Lung microvascular endothelial cell (primary cell): ENCODE results near the gene SLC25A34. TPM values are rescaled to one million over a fixed set of nuclear protein-coding genes. Genes with fewer than 3 reads are reported as not detected.
"Not testable (repeated sequence)": the region's sequence is repeated elsewhere in the genome, so short reads cannot be mapped to it uniquely, and the experiment has no call there.

Source experiments
- DNase-seq, 2 donors: peaks; one replicate each; pipeline versions ENCODE4 v3.0.0 to v3.0.0-alpha.2; 2010; ENCODE audit warnings: low read depth in 2 of 2
- total RNA-seq: library from RNA; depleted of rRNA; stranded (reverse); fragments of >200 nt; gene quantifications from 2 replicates; pipeline ENCODE4 v1.2.1, GENCODE V29; 2014

Gene SLC25A34
- total RNA-seq = 0.22 and 0.60 TPM in 2 replicates

DNA sequence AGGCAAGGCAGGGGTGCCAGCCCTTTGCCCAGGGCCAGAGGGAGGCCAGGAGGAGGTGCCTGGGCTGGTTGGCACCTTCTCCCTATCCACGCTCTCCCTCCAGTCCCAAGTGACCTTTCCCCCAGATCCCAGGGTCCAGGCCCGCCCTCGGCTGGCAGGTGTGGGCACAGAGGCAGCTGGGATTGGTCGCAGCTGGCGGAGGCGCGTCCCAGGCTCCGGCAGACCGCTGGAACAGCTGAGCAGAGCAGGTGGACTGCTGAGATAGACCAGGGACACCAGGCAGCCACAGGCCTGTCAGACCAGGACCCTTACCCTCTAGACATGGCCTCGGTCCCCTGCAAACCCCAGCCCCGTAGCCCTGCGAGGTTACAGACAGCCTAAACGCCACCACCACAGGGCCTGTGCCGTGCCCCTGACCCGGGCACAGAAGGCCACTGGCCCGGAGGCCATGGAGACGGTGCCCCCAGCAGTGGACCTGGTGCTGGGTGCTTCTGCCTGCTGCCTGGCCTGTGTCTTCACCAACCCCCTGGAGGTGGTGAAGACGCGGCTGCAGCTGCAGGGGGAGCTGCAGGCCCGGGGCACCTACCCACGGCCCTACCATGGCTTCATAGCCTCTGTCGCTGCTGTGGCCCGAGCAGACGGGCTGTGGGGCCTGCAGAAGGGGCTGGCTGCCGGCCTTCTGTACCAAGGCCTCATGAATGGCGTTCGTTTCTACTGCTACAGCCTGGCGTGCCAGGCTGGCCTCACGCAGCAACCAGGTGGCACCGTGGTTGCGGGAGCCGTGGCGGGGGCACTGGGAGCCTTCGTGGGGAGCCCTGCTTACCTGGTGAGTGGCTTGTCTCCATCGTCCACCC lies at the start of gene SLC25A34:
TSS of gene SLC25A34 (plus strand) at position 221 of the 854 bp plus-strand sequence. CDS start at position 449, 228 bp downstream.
- DNase-seq = no peak

DNA sequence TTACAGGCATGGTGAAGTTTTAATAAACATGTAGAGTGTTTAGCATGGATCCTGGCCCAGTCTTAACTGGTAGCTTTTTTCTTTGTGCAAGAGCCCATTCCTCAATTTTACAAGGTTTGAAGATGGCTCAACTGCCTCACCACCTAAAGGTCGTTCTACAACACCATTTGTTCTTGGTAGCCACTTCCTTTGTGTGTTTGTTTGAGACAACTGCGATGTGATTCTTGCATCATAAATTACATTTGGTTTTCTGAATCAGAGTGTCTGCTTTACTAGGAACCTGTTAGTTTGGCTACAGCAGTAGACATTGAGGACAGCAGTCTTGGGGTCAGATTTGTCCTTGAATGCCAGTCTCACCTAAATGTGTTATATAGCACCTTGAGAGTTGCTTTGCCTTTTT lies 48.6 kb upstream of the SLC25A34 start:
- no peak for DNase-seq

DNA sequence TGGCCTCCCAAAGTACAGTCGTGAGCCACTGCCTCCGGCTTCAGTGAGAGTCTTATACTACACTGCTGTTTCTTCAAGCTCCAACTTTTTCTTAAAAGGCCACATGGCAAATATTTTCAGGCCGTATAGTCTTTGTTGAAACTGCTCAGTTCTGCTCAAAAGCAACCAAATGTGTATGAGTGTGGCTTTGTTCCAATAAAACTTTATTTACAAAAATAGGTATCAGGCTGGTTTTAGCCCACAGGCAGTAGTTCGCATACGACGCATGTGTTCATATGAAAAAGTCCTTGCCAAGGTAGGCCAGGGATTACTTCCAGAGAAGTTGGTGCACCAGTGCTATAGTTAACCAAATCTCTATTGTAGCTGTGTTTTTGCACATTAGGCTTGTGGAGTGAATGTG lies 45.7 kb upstream of the SLC25A34 start:
- DNase-seq = no peak

DNA sequence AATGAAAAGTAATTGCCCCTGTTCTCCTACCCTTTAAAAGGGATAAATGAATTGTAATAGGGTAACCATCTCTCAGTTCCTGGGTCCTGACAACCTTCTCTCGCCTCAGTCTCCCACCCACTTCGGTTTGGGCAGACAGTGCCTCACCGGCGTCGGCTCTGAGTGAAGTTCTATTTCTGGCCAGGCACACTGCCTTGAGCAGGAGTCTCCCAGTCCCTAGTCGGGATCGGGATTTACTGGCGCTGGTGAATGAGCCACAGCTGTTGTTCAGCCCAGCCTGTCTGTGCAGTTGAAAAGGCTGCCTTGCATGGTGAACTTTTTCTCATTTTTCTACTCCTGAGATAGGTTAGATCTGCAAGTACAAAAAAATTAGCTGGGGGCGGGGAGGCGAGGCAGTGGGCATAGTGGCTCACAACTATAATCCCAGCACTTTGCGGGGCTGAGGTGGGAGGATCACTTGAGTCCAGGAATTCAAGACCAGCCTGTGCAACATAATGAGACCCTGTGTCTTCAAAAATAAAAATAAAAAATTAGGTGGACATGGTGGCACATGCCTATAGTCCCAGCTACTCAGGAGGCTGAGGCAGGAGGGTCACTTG lies 44.5 kb upstream of the SLC25A34 start:
- DNase-seq = no peak

DNA sequence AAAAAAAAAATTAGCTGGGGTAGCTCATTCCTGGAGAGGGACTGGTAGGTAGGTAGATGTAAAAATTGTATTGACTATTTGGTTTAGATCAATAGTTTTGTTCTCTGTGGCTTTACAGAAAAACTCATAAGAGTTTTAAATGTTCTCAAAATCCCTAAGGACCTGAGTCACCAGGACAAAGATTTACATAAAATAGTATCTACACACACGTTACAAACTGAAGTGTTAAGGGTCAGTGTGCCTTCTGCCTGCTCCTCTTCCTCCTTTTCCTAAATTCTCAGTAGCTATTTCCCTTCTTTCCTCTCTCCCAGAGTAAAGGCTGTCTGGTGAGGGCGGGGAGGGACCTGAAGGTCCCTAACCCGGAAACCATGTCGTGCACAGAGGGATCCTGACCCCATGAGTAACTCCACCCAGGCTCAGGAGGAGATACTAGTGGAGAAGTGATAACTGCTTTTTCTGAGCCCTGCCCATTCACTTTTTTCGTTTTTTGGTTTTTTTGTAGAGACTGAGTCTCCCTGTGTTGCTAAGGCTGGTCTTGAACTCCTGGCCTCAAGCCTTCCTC lies 43.9 kb upstream of the SLC25A34 start:
- peak; percentile 31 to 44 for DNase-seq

DNA sequence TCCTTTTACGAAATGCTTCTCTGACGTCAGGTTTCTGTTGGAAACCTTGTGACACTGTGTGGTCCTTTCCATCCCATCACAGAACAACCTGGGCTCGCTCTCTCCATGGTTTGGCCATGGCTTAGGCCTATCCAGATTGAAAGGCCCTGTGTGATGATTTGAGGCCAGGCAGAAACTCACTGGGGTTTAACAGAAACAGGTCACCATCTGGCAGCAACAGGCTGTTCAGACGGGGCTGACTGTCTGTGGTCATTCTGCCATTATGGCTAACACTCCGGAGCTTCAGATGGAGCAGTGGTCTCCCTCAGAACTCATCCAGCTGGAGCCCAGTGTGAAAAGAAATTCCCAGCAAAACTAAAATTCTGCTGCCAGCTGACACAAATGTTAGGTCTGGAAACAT lies 42.7 kb upstream of the SLC25A34 start:
- no peak for DNase-seq

DNA sequence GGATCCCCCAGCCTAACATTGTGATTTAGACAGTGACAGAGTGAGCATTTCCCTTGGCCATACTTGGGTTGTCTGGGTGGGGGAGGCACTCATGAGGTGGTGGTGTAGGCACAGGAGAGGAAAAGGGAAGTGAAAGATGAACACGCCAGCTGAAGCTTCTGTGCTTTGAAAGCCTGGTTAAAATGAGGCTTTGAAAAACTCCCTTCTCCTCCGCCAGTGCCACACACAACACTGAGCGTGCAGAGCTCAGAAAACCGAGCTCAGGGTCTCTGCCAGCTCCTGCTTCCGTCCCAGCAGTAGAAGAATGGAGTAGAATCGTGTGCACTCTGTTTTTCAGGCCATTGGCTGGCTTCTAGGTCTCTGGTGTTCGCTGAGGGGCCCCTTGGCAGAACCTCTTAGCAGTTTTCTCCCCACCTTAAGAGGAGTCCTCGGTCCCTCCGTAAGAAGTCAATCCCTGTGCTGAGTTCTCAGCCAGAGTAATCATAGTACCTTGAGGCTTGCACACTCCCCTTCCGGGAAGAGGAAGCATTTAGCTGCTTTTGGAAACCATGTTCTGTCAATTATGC lies 39.0 kb upstream of the SLC25A34 start:
- peak; percentile 20 to 24 for DNase-seq

DNA sequence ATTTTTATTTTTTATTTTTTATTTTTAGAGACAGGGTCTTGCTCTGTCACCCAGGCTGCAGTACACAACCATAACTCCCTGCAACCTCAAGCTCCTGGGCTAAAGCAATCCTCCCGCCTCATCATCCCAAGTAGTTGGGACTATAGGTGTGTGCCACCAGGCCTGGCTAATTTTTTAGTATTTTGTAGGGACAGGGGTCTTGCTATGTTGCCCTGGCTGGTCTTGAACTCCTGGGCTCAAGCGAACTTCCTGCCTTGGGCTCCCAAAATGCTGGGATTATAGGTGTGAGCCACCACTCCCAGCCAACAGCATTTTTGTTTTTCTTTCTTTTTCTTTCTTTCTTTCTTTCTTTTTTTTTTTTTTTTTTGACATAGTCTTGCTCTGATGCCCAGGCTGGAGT lies 37.9 kb upstream of the SLC25A34 start:
- no peak for DNase-seq

DNA sequence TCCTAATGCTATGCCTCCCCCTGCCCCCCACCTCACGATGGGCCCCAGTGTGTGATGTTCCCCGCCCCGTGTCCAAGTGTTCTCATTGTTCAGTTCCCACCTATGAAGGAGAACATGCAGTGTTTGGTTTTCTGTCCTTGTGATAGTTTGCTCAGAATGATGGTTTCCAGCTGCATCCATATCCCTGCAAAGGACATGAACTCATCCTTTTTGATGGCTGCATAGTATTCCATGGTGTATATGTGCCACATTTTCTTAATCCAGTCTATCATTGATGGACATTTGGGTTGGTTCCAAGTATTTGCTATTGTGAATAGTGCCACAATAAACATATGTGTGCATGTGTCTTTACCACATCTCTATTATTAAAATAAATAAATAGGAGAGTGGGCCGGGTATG lies 36.7 kb upstream of the SLC25A34 start:
- DNase-seq = not testable (repeated sequence)

DNA sequence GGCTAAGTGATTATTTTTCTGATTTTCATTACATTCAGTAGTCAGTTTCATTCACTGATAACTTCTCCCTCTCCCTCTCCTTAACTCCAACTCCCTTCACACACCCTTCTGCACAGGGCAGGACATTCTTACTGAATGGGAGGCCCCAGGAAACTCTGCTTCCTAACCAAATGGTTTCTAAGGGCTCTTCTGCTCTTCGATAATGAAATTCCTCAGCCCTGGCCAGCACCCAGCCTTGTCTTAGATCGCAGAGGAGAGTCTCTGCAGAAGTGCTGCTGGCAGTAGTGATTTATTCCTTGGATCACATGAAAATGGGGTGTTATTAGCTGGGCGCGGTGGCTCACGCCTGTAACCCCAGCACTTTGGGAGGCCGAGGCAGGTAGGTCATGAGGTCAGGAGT lies 35.5 kb upstream of the SLC25A34 start:
- DNase-seq = no peak

DNA sequence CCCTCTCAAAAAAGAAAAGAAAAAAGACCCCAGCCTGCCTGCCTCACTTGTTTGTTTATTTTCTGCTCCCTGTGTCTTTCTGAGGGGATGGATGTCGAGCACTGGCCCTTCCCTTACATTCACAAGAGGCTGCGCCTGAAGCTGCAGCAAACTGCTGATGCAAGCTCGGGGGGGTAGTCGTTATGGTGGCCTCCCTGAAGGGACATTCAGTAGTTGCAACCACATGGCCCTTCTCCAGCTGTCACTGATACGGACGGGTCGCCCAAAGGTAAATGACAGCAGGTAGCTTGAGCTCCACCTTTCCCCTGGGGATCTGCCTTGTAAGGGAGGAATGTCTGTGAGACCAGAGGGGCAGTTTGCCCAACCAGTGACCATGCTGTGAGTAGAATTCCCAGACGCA lies 34.3 kb upstream of the SLC25A34 start:
- DNase-seq = no peak

DNA sequence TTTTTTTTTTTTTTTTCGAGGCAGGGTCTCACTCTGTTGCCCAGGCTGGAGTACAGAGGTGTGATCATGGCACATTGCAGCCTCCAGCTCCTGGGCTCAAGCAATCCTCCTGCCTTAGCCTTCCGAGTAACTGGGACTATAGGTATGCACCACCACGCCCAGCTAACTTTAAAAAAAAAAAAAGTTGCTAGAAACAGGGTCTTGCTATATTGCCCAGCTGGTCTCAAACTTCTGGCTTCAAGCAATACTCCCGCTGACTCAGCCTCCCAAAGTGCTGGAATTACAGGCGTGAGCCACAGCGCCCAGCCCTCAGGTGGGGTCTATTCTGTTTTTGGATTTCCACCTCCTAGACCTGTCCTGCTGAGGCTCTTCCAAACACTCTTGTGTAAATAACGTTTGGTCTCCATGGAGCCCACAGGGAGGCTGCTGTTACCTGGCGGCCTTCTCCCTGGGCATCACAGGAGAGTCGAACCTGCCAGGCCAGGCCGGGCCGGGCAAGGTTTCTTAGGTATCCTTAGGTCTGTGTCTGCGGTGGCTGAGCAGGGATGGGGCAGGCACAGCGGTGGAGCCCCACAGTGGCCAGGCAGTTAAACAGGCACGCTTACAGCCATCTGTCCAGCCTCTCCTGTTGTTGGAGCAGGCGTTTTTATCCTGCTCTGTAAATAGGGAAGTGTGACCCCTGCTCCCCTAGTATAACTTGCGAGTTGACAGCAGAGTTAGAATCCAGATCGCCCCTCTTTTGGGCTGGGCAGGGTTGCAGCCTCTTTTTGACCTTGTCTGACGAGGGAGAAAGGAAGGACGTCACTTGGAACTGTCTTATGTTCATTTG lies 33.1 kb upstream of the SLC25A34 start:
- DNase-seq = peak; percentile 17 to 21

DNA sequence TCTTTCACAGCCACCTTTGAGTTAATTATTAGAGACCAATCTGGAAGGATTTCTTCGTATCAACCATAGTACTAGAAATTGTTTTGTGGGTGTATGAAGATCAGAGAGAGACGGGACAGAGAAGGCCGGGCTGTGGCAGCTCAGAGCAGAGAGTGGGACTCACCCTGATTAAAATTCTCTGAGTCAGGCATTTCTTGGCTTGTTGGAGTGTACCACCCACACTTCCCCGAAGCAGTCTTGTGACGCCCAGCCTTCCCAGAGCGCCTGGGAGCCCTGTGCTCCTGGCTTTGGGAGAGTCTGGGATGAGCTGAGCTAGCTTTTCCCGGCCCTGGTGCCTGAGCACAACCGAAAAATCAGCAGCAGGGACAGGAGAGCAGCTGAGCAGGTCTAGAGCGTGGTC lies 32.5 kb upstream of the SLC25A34 start:
- peak in 1 of 2 donors; percentile 74 for DNase-seq

DNA sequence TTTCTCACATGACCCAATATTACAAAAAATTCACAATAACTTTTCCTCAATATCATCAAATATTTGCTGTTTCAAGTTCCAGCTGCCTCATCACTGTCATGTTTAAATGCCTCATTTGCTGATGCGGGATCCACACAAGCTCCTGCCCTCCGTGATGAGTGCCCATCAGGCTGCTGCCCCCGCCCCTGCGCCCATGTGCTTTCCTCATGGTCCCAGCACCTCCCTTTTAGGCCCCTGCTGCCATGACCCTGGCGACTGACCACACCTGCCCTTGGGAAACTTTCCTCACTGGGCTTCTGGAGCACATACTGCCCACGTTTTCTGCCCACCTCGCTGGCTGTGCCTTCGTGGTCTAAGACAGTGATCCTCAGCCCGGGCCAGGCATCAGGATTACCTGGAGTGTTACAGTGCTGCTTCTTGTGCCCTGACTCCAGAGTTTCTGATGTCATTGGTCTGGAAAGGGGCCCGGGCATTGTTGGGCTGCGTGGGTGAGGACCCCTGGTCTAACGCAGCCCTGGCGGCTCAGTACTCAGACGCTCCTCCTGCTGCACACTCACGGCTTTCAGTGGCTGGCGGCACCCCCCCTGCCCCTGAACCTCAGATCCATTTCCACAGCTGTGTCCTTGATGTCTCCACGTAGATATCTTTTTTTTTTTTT lies 31.4 kb upstream of the SLC25A34 start:
- no peak for DNase-seq

DNA sequence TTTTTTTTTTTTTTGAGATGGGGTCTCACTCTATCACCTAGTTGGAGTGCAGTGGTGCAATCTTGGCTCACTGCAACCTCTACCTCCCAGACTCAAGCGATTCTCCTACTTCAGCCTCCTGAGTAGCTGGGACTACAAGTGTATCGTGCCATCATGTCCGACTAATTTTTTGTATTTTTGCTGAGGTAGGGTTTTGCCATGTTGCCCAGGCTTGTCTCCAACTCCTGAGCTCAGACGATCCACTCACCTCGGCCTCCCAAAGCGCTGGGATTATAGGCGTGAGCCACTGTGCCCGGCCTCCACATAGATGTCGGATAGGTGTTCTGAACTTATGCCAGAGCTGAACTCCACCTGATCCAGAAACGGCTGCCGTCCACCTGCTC lies 30.9 kb upstream of the SLC25A34 start:
- no peak for DNase-seq

DNA sequence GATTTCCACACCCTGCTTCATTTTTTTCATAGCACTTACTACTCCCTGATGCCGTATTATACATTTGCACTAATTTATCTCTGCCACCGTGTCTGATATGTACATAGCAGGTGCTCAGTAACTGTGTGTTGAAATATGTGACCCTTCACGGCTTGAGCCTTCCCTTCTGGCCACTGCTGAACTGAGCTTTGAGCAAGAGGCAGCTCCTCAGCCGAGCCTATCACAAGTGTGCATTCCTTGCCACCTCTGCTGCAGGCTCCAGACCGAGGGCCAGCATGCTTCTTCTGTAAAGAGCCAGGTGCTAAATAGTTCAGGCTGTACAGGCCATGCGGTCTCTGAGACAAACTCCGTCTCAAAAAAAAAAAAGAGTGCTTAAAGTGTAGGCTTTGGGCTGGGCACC lies 29.3 kb upstream of the SLC25A34 start:
- DNase-seq = no peak

DNA sequence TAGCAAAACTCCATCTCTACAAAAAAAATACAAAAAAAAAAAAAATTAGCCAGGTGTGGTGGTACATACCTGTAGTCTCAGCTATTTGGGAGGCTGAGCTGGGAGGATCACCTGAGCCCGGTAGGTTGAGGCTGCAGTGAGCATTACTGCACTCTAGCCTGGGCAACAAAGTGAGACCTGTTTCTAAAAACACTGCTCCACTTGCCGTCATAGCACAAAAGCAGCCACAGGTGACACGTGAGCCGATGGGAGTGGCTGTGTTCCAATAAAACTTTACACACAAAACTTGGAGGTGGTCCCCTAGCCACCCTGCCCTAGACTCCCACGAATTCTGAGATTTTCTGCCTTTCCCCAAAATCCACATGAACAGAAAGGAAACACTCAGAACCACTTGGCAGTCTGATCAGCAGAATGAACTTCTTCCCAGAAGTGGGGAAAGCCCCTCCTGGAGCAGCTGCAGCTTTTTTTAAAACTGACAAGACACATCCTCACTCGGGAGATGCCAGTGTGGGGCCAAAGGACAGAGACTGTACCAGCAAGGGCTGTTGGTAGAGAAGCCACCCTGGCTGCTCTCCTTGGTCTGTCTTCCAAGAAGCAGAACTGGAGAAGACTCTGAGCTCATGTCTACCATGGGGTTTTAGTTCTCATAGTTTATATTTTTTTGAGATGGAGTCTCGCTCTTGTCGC lies 28.7 kb upstream of the SLC25A34 start:
- DNase-seq = no peak

DNA sequence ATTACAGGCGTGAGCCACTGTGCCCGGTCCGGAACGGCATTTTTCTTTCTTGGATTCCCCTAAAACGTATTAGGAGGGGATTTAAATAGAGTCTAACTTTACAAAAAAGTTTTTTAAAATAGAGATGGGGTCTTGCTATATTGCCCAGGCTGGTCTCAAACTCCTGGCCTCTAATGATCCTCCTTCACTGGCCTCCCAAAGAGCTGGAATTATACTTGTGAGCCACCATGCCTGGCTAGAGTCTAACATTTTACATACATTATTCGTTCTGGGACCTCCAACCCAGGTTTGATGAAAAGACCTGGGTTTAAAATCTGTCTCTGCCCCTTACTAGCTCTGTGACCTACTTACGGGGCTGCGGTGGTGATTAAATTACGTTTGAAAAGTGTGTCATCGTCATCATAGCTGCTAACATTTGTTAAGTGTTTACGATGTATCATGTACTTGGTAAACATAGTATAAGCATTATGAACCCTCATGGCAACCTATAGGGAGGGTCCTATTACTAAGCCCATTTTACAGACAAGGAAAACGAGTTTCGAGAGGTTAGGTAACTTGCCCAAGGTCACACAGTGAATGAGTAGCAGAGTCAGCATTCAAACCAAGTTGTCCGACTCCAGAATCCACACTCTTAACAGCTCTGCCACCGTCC lies 27.4 kb upstream of the SLC25A34 start:
- DNase-seq = no peak

DNA sequence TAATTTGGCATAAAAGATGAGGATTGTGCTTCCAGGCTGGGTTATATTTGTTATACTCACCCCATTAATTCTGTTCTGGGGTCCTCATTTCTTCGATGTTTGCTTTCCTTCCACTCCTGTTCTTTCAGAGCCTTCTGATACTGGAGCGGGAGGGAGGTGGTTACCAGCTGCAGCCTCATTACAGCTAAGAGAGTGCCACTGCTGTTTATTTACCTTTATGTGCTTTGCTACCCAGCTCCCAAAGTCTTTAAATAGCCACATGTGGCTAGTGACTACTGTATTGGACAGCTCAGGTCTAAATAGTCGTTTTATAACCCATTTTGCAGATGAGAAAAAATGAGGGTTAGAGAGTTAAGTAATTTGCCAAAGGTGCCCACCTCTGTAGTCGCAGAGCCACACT lies 26.8 kb upstream of the SLC25A34 start:
- no peak for DNase-seq

DNA sequence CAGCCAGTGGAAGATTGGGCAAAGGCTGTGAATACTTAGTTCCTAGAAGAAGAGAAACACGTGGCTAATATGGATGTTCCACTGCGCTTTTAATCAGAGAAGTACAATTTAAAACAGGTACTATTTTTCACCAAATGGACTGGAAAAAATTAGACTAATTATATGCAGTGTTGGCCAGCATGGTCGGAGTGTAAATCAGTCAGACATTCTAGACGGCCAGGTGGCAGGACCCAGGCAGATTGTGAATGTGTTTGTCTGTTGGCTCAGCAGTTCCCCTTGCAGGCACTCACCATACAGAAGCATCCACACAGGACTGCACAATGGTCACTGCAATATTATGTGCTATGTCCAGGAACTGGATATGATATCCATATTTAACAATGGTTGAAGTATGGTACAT lies 23.9 kb upstream of the SLC25A34 start:
- DNase-seq = no peak
